GM23338 (cell line): ENCODE measurements around the gene ZFHX3. TPM values are rescaled to one million over a fixed set of nuclear protein-coding genes. Genes with fewer than 3 reads are reported as not detected.

ENCODE experiments used
- ATAC-seq: fragments of 200-7000 bp; cut with Tn5 transposase; 3 replicates; pipeline ENCODE4 v1.9.1; 2020
- DNase-seq: peaks from one replicate; pipeline ENCODE4 v3.0.0-alpha.2; 2015; ENCODE audit warnings: low spot score
- H2AFZ ChIP-seq: fragments of 200-600 bp; sonication (generic); 2 replicates; pipeline ENCODE4 v1.8.0; 2016; ENCODE audit warnings: antibody characterized with exemption, mild to moderate bottlenecking, moderate library complexity
- H3F3A ChIP-seq: fragments of 200-600 bp; sonication (generic); replicated peaks from 2 replicates; pipeline ENCODE4 v1.8.0; 2017; ENCODE audit warnings: antibody characterized with exemption, mixed run types, low read depth
- H3K27ac ChIP-seq: fragments of 200-600 bp; sonication (generic); 2 replicates; pipeline ENCODE4 v1.6.1; 2016; ENCODE audit warnings: low read depth
- H3K27me3 ChIP-seq: fragments of 200-600 bp; sonication (generic); 2 replicates; pipeline ENCODE4 v1.8.0; 2016; ENCODE audit warnings: mild to moderate bottlenecking, mixed run types, moderate library complexity; ENCODE audit not compliant: insufficient read depth
- H3K36me3 ChIP-seq: fragments of 200-600 bp; sonication (generic); 2 replicates; pipeline ENCODE4 v1.8.0; 2016; ENCODE audit warnings: mild to moderate bottlenecking; ENCODE audit not compliant: insufficient read depth
- H3K4me1 ChIP-seq: fragments of 200-600 bp; sonication (generic); 2 replicates; pipeline ENCODE4 v1.8.0; 2016; ENCODE audit warnings: mild to moderate bottlenecking, moderate library complexity; ENCODE audit not compliant: insufficient read depth
- H3K4me2 ChIP-seq: fragments of 200-600 bp; sonication (generic); 2 replicates; pipeline ENCODE4 v1.7.1; 2017; ENCODE audit warnings: mixed run types
- H3K4me3 ChIP-seq: fragments of 200-600 bp; sonication (generic); 2 replicates; pipeline ENCODE4 v1.6.1; 2016; ENCODE audit warnings: mixed run types
- H3K79me2 ChIP-seq: fragments of 200-600 bp; sonication (generic); replicated peaks from 2 replicates; pipeline ENCODE4 v1.8.0; 2017; ENCODE audit warnings: mild to moderate bottlenecking; ENCODE audit not compliant: insufficient read depth
- H3K9me2 ChIP-seq: fragments of 200-600 bp; sonication (generic); 2 replicates; pipeline ENCODE4 v1.8.0; 2017; ENCODE audit not compliant: insufficient read depth
- H4K20me1 ChIP-seq: fragments of 200-600 bp; sonication (generic); replicated peaks from 2 replicates; pipeline ENCODE4 v1.8.0; 2017; ENCODE audit warnings: mild to moderate bottlenecking; ENCODE audit not compliant: insufficient read depth
- H3K27ac Mint-ChIP-seq: 2 replicates; pipeline ENCODE4 v1.8.0; 2020; ENCODE audit warnings: inconsistent platforms, mild to moderate bottlenecking, moderate library complexity, mixed read lengths
- H3K27me3 Mint-ChIP-seq: 3 replicates; pipeline ENCODE4 v1.8.0; 2022; ENCODE audit warnings: low read depth, mild to moderate bottlenecking, moderate library complexity, mixed read lengths, inconsistent platforms; ENCODE audit not compliant: insufficient read depth, poor library complexity
- H3K36me3 Mint-ChIP-seq: 3 replicates; pipeline ENCODE4 v1.8.0; 2021; ENCODE audit warnings: low read depth, mild to moderate bottlenecking, inconsistent platforms, moderate library complexity, mixed read lengths
- H3K4me1 Mint-ChIP-seq: 3 replicates; pipeline ENCODE4 v1.8.0; 2020; ENCODE audit warnings: mild to moderate bottlenecking, inconsistent platforms, mixed read lengths
- H3K4me3 Mint-ChIP-seq: 3 replicates; pipeline ENCODE4 v1.8.0; 2021; ENCODE audit warnings: moderate library complexity, mild to moderate bottlenecking, inconsistent platforms, mixed read lengths
- H3K9me3 Mint-ChIP-seq: 3 replicates; pipeline ENCODE4 v1.8.0; 2020; ENCODE audit warnings: moderate library complexity, mild to moderate bottlenecking, inconsistent platforms, mixed read lengths
- ETS1 ChIP-seq: IDR thresholded peaks from 2 replicates; pipeline ENCODE4 v1.6.1; 2016; ENCODE audit warnings: antibody characterized with exemption
- EZH2phosphoT487 ChIP-seq: fragments of 200-600 bp; sonication (generic); IDR thresholded peaks from one replicate; pipeline ENCODE4 v1.8.1; 2018; ENCODE audit warnings: antibody characterized with exemption; ENCODE audit not compliant: unreplicated experiment
- JUNB ChIP-seq: IDR thresholded peaks from one replicate; pipeline ENCODE4 v1.6.1; 2016; ENCODE audit warnings: antibody characterized with exemption; ENCODE audit not compliant: unreplicated experiment
- NANOG ChIP-seq: IDR thresholded peaks from 2 replicates; pipeline ENCODE4 v1.6.1; 2016; ENCODE audit warnings: antibody characterized with exemption, borderline replicate concordance
- POLR2AphosphoS5 ChIP-seq: IDR thresholded peaks from 2 replicates; pipeline ENCODE4 v1.6.1; 2016; ENCODE audit warnings: antibody characterized with exemption, low read depth
- ZNF114 ChIP-seq: fragments of 250-450 bp; sonication (Bioruptor Pico); IDR thresholded peaks from 2 replicates; pipeline ENCODE4 v1.5.0; 2020; ENCODE audit warnings: mild to moderate bottlenecking, moderate library complexity
- polyA plus RNA-seq: library from polyadenylated mRNA; unstranded; fragments of >200 nt; fragmentation: Nextera tagmentation; extraction: Ambion mirVana; gene quantifications from 2 replicates; pipeline ENCODE4 v1.2.1, GENCODE V29; 2016
- total RNA-seq: library from RNA; depleted of rRNA; stranded (reverse); fragments of >200 nt; shearing (Covaris generic); gene quantifications from 2 replicates; pipeline ENCODE4 v1.2.3, GENCODE V29; 2014
- TF ChIP-seq, protein P1 (sequence below): IDR thresholded peaks from one replicate; pipeline ENCODE4 v1.6.1; 2018; ENCODE audit warnings: antibody characterized with exemption; ENCODE audit not compliant: unreplicated experiment

Gene ZFHX3
- total and polyA plus RNA-seq, 2 experiments from 2014 or later = 1.0 to 1.5 TPM

GRCh38 chr16:73002866-73003265, 45.1 kb downstream of the ZFHX3 start (continued):
- no peak for TF ChIP-seq ETS1

DNA sequence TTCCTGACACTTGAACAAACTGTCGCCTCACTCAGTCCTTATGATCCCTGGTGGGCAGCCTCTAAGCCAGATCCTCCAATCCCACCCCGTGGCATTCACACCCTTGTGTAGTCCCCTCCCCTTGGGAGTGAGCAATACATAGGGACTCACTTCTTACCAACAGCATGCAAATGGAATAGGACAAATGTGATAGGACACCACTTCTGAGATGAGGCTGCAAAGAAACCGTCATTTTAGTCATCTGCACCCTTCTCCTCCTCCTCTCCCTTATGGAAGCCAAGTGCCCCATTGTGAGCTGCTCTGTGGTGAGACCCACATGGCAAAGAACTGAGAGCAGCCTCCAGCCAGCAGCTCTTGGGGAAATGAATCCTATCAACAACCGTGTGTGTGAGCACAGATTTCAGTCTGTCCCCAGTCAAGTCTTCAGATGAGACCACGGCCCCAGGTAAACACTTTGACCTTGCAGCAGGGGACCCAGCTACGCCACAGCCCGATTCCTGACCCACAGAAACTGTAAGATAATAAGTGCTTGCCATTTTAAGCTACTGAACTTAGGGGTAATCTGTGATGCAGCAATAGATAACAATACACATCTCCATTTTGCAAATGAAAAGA, 46.9 kb downstream of the ZFHX3 start:
- ATAC-seq = no peak
- Histone ChIP-seq H2AFZ (no peak overlapping the region), H3K36me3 (no peaks in the 10 kb centered on the region), H3K4me1 (no peaks in the 10 kb centered on the region), H3K9me2 (no peaks in the 10 kb centered on the region), H3K79me2 (no peaks in the 10 kb centered on the region), H3K27me3 (no peaks in the 10 kb centered on the region), H3K27ac (no peak overlapping the region), H3K4me3 (no peak overlapping the region), H3F3A (no peaks in the 10 kb centered on the region), H4K20me1 (no peaks in the 10 kb centered on the region; the same call in 1 of the 2 replicates), H3K4me2 (no peak overlapping the region)
- Mint-ChIP-seq H3K27ac (no peak overlapping the region), H3K4me1 (no peaks in the 10 kb centered on the region), H3K36me3 (peaks cover 6% of the 10 kb centered on the region; the same call in 1 of the 3 replicates), H3K9me3 (peaks cover 17% of the 10 kb centered on the region), H3K27me3 (peaks cover 10% of the 10 kb centered on the region), H3K4me3 (no peak overlapping the region)
- TF ChIP-seq EZH2phosphoT487 = no peak
- no peak for TF ChIP-seq POLR2AphosphoS5
- TF ChIP-seq JUNB = no peak
- no peak for TF ChIP-seq ZNF114 (CRISPR knock-in tag)
- TF ChIP-seq, protein P1, sequence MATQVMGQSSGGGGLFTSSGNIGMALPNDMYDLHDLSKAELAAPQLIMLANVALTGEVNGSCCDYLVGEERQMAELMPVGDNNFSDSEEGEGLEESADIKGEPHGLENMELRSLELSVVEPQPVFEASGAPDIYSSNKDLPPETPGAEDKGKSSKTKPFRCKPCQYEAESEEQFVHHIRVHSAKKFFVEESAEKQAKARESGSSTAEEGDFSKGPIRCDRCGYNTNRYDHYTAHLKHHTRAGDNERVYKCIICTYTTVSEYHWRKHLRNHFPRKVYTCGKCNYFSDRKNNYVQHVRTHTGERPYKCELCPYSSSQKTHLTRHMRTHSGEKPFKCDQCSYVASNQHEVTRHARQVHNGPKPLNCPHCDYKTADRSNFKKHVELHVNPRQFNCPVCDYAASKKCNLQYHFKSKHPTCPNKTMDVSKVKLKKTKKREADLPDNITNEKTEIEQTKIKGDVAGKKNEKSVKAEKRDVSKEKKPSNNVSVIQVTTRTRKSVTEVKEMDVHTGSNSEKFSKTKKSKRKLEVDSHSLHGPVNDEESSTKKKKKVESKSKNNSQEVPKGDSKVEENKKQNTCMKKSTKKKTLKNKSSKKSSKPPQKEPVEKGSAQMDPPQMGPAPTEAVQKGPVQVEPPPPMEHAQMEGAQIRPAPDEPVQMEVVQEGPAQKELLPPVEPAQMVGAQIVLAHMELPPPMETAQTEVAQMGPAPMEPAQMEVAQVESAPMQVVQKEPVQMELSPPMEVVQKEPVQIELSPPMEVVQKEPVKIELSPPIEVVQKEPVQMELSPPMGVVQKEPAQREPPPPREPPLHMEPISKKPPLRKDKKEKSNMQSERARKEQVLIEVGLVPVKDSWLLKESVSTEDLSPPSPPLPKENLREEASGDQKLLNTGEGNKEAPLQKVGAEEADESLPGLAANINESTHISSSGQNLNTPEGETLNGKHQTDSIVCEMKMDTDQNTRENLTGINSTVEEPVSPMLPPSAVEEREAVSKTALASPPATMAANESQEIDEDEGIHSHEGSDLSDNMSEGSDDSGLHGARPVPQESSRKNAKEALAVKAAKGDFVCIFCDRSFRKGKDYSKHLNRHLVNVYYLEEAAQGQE = no peak
- no peak for TF ChIP-seq NANOG
- no peak for DNase-seq
